ENCODE data around the gene AHNAK. TPM values are rescaled to one million over a fixed set of nuclear protein-coding genes. Genes with fewer than 3 reads are reported as not detected.
A peak's percentile ranks its signal among the peaks of the same experiment; 100 is the strongest.

Gene AHNAK
- total and polyA plus RNA-seq, 2 of the 8 experiments (the other 6 are each of a cell fraction or from before 2014, with no cell fraction given), result 2.0 to 5.8 TPM

- H2AFZ ChIP-seq (ENCODE audit: low read length), result no peak within 1 kb of the TSS
- peak within 1 kb of the TSS; percentile 90 for H4K8ac ChIP-seq (ENCODE audit: extremely low read depth, insufficient read depth, low read length)
- no peak within 1 kb of the TSS for H4K91ac ChIP-seq (replicated peaks; ENCODE audit: insufficient read length, low read length)
- H4K5ac ChIP-seq (ENCODE audit: insufficient read length, low read depth, low read length), result peak within 1 kb of the TSS; percentile 25
- H3K4me1 ChIP-seq (replicated peaks in 1 of 4; ENCODE audit: control insufficient read depth in 3 of 4, insufficient read depth in 4 of 4, low read length in 3 of 4), result peaks cover 0 to 3% (median under 1%) of the 10 kb centered on the region in 4 experiments; a peak in 5 of 7 replicates
- H2BK120ac ChIP-seq (replicated peaks; ENCODE audit: low read depth, low read length), result no peak within 1 kb of the TSS
- H3K56ac ChIP-seq (replicated peaks; ENCODE audit: insufficient read length, low read depth, low read length), result peak within 1 kb of the TSS; percentile 67
- peak within 1 kb of the TSS; percentile 23 for H3K4ac ChIP-seq (replicated peaks; ENCODE audit: insufficient read length, low read depth, low read length)
- H2BK20ac ChIP-seq (ENCODE audit: low read length), result no peak within 1 kb of the TSS
- H3K79me1 ChIP-seq (ENCODE audit: low read depth, low read length), result no peaks in the 10 kb centered on the region
- H3K4me2 ChIP-seq (ENCODE audit: insufficient read depth in 1 of 2, low read depth in 2 of 2, low read length in 2 of 2), result peak within 1 kb of the TSS; percentile 87 to 90
- 2% methylated on average over 58 of the region's 58 CpGs; no CpG with 5 or more reads in 1 of the 2 experiments for WGBS, 2 experiments (ENCODE audit: extremely low coverage in 1 of 2, insufficient coverage in 1 of 2, insufficient read length in 1 of 2, insufficient replicate concordance in 2 of 2, low coverage in 1 of 2, low lambda C conversion rate in 2 of 2, missing lambda C conversion rate in 1 of 2)
- peaks cover 0 to 14% of the 10 kb centered on the region in 2 experiments; a peak in 2 of 4 replicates for H3K79me2 ChIP-seq (ENCODE audit: control insufficient read depth in 1 of 2, insufficient read depth in 2 of 2, low read length in 2 of 2)
- H3K23ac ChIP-seq (ENCODE audit: insufficient read length), result no peak within 1 kb of the TSS
- peaks cover 6% of the 10 kb centered on the region for H3K23me2 ChIP-seq (ENCODE audit: low read depth, low read length)
- peak within 1 kb of the TSS; percentile 78; the same call in 1 of the 2 replicates for H2BK12ac ChIP-seq (ENCODE audit: low read depth, low read length)
- no peaks in the 10 kb centered on the region for H3K27me3 ChIP-seq (replicated peaks in 1 of 4; ENCODE audit: control insufficient read depth in 3 of 4, extremely low read depth in 1 of 4, insufficient read depth in 3 of 4, low read length in 3 of 4)
- H3K9me3 ChIP-seq (ENCODE audit: insufficient read depth in 2 of 2, low read depth in 1 of 2, low read length in 1 of 2), result no peaks in the 10 kb centered on the region
- H3K18ac ChIP-seq (ENCODE audit: extremely low read depth, low read length), result peak within 1 kb of the TSS; percentile 49
- H2BK15ac ChIP-seq (ENCODE audit: low read length), result peak within 1 kb of the TSS; percentile 85
- H3K27ac ChIP-seq (ENCODE audit: low read depth, low read length), result peak within 1 kb of the TSS; percentile 72
- peak within 1 kb of the TSS; percentile 57; the same call in 1 of the 2 replicates for H2BK5ac ChIP-seq (ENCODE audit: low read depth, low read length)
- H3K9ac ChIP-seq (replicated peaks in 1 of 4; ENCODE audit: extremely low read depth in 1 of 4, low read depth in 3 of 4, low read length in 3 of 4), result peak within 1 kb of the TSS; percentile 73 to 90 (median 80)
- POLR2A ChIA-PET (ENCODE audit: partially characterized antibody), result interaction anchor here (0.6 to 12.3 kb wide), 51 partner anchors 8 to 722 kb away, joined by 3 to 235 read pairs (median 6); partner anchors contain the start of genes B3GAT3, BSCL2, C11orf98 and CSKMT
- no peak within 1 kb of the TSS for H3K14ac ChIP-seq (ENCODE audit: insufficient read length)
- CTCF ChIA-PET (ENCODE audit: partially characterized antibody), result interaction anchor here (0.8 to 7.2 kb wide), 25 partner anchors 9 to 1660 kb away, joined by 3 to 97 read pairs (median 4); partner anchors contain the start of genes C11orf98, CSKMT, EML3 and MTA2
- H3K36me3 ChIP-seq (ENCODE audit: control insufficient read depth in 2 of 4, insufficient read depth in 4 of 4, low read length in 3 of 4), result peaks cover 19 to 50% (median 24%) of the 10 kb centered on the region in 4 experiments
- H3K4me3 ChIP-seq (ENCODE audit: extremely low read depth in 1 of 4, insufficient read depth in 2 of 4, low read depth in 3 of 4, low read length in 4 of 4), result peak within 1 kb of the TSS; percentile 89 to 97 (median 94)
- peak within 1 kb of the TSS; percentile 87; the same call in 1 of the 2 replicates for H2AK5ac ChIP-seq (ENCODE audit: low read depth, low read length)
- peak; percentile 93 to 97 for DNase-seq (ENCODE audit: low read depth in 1 of 2, low spot score in 2 of 2)
- H4K20me1 ChIP-seq (replicated peaks in 1 of 2; ENCODE audit: control insufficient read depth in 1 of 2, insufficient read depth in 2 of 2, low read length in 2 of 2), result peaks cover 1 to 6% of the 10 kb centered on the region in 2 experiments
- peak; percentile 87 for FAIRE-seq
- TF ChIP-seq USF2 (IDR thresholded peaks at IDR 0.05; ENCODE audit: low read length), result no peak
- no peak for TF ChIP-seq JUN (IDR thresholded peaks at IDR 0.05; ENCODE audit: low read depth, low read length)
- no peak for TF ChIP-seq MAFK (IDR thresholded peaks at IDR 0.05; ENCODE audit: low read depth, low read length)
- no peak for TF ChIP-seq CBX8 (IDR thresholded peaks at IDR 0.05; ENCODE audit: borderline replicate concordance, low read depth, low read length)
- peak; percentile 92 for TF ChIP-seq SP1 (IDR thresholded peaks at IDR 0.05; ENCODE audit: low read depth, low read length)
- TF ChIP-seq RXRA (IDR thresholded peaks at IDR 0.05; ENCODE audit: insufficient read depth, low read depth, low read length), result no peak
- no peak for TF ChIP-seq ZNF274 (IDR thresholded peaks at IDR 0.05; ENCODE audit: borderline replicate concordance, extremely low read depth, low read length)
- no peak; a peak in 1 of 4 replicates for TF ChIP-seq RAD21 (IDR thresholded peaks at IDR 0.05 in 1 of 2, conservative IDR thresholded peaks at IDR 0.05 in 1 of 2; ENCODE audit: low read depth in 2 of 2, low read length in 2 of 2)
- no peak for TF ChIP-seq CTBP2 (IDR thresholded peaks at IDR 0.05; ENCODE audit: borderline replicate concordance, insufficient read depth, insufficient read length, low read length)
These were observed 45.0 kb upstream of the AHNAK start, which contains the start of gene TUT1 for GRCh38 chr11:62591448-62592145. TUT1 (minus strand) TSS chr11:62591523; CDS start chr11:62591485, 38 bp downstream.
